ENCODE data around the gene GNB2.

DNA sequence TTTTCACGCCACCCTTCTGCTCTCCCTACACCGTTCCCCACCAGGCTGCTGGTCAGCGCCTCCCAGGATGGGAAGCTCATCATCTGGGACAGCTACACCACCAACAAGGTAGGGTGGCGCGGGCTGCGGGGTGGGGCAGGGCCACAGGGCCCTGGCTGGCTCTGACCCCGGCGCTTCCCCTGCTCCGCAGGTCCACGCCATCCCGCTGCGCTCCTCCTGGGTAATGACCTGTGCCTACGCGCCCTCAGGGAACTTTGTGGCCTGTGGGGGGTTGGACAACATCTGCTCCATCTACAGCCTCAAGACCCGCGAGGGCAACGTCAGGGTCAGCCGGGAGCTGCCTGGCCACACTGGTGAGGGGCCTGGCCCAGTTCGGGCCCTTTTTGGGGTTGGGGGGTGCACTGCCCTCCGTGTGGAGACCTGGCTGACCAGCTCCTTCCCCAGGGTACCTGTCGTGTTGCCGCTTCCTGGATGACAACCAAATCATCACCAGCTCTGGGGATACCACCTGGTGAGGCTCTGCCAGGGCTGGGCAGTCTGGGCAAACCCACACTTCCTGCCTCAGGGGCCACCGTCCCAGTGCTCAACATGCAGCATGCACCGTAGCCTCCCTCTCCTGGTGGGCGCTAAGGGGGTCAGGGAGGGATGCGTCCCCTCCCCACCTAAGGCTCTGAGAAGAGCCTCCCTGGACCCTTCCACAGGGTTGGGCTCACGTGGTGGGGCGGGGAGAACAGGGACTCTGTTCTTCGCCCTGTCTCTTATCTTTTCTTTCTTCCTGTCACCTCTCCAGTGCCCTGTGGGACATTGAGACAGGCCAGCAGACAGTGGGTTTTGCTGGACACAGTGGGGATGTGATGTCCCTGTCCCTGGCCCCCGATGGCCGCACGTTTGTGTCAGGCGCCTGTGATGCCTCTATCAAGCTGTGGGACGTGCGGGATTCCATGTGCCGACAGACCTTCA is 4.0 kb downstream of the GNB2 start:
- TF ChIP-seq CTCF (IDR thresholded peaks at IDR 0.05) (no peak), ZFX (IDR thresholded peaks at IDR 0.05; ENCODE audit: borderline replicate concordance) (no peak)
